Measurements from ENCODE around the gene HS1BP3.

Gene HS1BP3

DNA sequence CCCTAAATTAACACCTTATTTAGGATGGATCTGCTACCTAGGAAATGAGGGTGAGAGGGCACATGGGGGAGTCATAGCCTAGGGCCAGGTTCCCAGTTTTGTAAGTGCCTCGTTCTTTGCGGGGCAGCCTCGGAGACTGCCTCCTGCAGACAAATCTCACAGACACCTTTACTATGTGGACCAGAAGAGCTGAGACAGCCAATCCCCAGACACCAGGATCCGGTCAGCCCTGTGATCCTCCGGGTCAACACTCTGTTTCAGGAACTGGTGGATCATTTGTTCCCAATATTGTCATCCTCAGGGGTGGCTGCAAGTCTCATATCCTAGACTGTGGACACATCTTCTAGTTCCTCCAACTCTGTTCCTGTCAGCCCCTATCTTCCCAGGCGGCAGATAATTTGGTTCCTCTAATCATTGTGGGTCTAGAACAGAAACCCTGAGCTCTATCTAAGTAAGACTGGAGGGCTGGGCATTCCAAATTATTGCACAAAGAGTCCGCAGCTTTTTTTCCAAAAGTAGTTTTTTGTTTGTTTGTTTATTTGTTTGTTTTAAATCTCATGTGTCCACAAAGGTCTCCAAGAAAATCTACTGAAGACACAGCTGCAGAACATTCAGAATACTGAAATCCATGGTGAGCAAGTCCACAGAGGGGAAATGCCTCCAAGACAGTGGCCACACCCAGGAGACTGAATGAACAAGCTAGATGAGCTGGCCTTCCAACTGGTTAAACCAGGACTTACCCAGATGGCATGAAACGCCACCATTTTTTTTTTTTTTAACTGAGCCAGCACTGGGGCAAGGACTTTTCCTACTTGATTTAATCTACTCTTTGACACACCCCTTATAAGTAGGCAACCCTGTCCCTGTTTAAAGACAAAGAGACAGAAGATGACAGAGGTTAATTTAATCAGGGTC is 9.9 kb upstream of the HS1BP3 start:
- no peak overlapping the region for H3K4me3 Mint-ChIP-seq
- peaks cover 69% of the 10 kb centered on the region for H3K27me3 Mint-ChIP-seq
- no peaks in the 10 kb centered on the region for H3K36me3 Mint-ChIP-seq (ENCODE audit: low read depth)
- peaks cover 2% of the 10 kb centered on the region for H3K4me1 Mint-ChIP-seq (ENCODE audit: low read depth)
- H3K27ac Mint-ChIP-seq = no peak overlapping the region
- no peaks in the 10 kb centered on the region for H3K9me3 Mint-ChIP-seq

DNA sequence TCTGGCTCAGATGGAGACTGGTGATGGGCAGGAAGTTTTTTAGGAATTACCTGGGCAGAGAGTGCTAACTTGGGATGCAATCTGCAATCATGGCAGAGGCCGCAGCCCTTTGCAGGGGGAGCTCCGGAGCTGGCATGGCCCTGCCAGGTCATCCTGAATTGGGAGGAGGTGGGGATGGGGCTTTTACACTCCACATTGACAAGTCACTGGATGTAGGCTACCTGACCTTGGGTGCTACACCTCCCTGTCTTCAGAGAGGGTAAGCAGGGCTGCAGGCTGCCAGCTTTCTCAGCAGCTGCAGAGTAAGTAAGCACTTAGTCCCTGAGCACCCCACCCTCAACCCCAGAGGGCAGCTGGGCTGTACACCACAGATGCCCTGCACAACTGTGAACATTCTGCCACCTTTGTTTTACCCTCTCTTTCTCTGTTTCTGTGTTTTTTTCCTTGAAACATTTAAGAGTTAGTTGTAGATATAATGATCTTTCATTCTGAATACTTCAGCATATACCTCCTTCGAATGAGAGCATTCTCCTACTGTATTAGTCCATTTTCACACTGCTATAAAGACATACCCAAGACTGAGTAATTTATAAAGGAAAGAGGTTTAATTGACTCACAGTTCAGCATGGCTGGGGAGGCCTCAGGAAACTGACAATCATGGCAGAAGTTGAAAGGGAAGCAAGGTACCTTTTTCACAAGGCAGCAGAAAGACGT is 6.8 kb upstream of the HS1BP3 start:
- Mint-ChIP-seq H3K27ac (no peak overlapping the region), H3K9me3 (no peaks in the 10 kb centered on the region), H3K4me3 (no peak overlapping the region), H3K4me1 (ENCODE audit: low read depth) (no peaks in the 10 kb centered on the region), H3K27me3 (peaks cover 44% of the 10 kb centered on the region), H3K36me3 (ENCODE audit: low read depth) (no peaks in the 10 kb centered on the region)

DNA sequence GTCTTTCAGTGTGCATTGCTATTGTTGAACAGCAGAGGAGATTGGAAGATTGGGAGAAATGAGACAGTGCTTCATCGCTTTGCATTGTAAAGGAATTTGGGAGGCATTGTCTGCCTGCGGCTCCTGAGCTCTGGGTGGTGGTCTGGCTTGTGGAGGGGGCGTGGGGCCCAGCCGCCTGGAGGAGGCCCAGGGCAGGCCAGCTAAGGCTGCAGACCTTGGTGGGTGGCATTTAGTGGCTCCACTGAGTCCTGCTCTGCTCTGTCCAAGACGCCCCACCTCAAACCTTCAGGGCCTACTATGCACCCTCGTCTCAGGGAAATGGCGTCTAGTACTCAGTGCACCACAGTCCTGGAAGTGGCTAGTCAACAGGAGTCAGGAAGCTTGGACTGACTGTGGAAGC is 5.7 kb upstream of the HS1BP3 start:
- Mint-ChIP-seq H3K36me3 (ENCODE audit: low read depth) (no peaks in the 10 kb centered on the region), H3K4me1 (ENCODE audit: low read depth) (peaks cover 8% of the 10 kb centered on the region), H3K27me3 (peaks cover 36% of the 10 kb centered on the region), H3K9me3 (no peaks in the 10 kb centered on the region), H3K4me3 (no peak overlapping the region), H3K27ac (no peak overlapping the region)

DNA sequence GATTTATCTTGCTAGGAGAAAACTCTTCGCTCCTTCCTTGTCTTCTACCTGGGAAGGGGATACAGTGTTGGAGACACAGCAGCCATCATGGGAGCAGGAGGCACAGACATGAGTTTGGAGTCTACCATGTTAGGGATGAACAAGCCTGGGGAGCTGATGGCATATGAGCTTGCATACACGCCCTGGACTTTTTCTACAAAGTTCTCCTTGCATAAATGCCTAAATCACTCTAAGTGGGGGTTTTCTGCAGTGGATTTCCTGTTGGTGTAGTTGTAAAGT is 3.6 kb upstream of the HS1BP3 start:
- H3K9me3 Mint-ChIP-seq = no peaks in the 10 kb centered on the region
- H3K4me3 Mint-ChIP-seq = no peak overlapping the region
- H3K4me1 Mint-ChIP-seq (ENCODE audit: low read depth) = peaks cover 23% of the 10 kb centered on the region
- no peak overlapping the region for H3K27ac Mint-ChIP-seq
- peaks cover 17% of the 10 kb centered on the region for H3K27me3 Mint-ChIP-seq
- no peaks in the 10 kb centered on the region for H3K36me3 Mint-ChIP-seq (ENCODE audit: low read depth)

DNA sequence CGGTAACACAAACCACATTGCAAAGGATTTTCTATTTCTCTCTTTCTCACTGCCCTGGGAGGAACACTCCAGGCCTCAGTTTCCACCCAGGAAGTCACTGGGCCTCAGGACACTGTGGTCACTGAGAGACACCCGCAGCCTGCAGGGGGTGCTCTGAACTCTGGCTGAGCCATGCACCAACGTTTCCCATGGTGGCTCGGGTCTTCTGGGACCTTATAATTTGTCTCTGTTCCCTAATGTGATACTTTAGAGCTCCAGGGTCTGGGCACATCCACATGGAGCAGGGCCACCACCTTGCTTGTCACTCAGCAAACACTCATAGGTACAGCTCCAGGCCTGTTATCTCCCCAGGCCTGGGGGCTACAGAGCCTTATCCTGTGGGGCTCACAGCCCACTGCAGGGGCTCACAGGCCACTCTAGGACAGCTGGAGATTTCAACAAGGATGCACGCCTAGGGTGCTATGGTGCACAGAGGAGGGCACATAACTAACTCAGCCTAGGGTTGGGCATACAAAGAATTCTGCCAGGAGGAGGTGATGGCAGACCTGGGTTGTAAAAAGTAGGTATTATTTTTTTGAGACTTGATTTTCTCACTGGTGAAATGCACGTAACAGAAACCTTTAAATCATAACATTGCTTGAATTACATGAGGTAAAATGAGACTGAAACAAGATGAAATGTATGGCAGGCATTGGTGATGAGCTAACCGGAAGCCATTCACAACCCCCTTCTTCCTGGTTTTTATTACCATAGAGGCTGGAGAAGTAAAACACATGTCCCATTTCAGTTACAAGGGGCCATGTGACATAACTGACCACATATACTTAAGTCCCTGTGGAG is 3.0 kb upstream of the HS1BP3 start:
- H3K4me1 Mint-ChIP-seq (ENCODE audit: low read depth) = peaks cover 28% of the 10 kb centered on the region
- H3K27ac Mint-ChIP-seq = no peak overlapping the region
- H3K27me3 Mint-ChIP-seq = peaks cover 11% of the 10 kb centered on the region
- no peak overlapping the region for H3K4me3 Mint-ChIP-seq
- no peaks in the 10 kb centered on the region for H3K9me3 Mint-ChIP-seq
- no peaks in the 10 kb centered on the region for H3K36me3 Mint-ChIP-seq (ENCODE audit: low read depth)

DNA sequence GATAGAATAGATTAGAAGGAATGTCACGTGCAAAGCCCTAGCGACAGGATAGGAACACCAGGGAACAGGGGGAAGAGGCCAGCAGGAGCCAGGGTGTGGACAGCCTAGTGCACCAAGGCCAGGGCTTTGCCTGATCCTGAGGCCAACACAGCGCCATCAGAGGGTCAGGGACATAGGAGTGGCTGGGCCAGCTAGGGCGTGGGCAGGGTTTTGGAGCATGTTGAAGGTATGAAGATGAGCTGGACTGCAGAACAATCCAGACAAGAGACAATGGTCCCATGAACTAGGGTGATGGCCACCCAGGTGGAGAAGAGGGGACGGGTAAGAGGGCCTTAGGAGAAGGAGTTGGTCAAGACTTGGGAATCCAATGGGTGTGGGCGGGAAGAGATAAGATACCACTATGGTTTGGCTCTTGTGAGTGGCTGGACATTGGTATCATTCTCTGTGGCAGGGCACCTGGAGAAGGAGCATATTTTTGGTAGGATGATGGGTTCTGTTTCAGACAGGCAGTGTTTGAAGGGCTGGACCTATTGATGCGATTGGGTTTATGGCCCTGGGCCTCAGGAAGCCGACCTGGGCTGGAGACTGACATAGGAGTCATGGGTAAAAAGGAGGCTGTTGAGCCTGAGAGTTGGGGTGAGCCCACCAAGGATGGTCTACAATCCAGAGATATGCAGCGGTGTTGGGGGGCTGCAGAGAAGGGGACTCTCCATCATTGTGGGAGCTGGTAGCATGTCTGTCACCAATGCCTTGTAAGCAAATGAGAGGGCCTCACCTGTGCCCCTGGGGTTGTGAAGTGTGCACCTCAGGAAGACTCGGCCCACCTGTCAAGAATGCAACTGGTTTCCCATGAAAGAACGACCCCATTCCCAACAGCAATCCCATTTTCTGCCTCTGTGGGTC is 2.0 kb upstream of the HS1BP3 start:
- Mint-ChIP-seq H3K27ac (no peak overlapping the region), H3K4me1 (ENCODE audit: low read depth) (peaks cover 37% of the 10 kb centered on the region), H3K36me3 (ENCODE audit: low read depth) (no peaks in the 10 kb centered on the region), H3K4me3 (no peak overlapping the region), H3K27me3 (peaks cover 6% of the 10 kb centered on the region), H3K9me3 (no peaks in the 10 kb centered on the region)

DNA sequence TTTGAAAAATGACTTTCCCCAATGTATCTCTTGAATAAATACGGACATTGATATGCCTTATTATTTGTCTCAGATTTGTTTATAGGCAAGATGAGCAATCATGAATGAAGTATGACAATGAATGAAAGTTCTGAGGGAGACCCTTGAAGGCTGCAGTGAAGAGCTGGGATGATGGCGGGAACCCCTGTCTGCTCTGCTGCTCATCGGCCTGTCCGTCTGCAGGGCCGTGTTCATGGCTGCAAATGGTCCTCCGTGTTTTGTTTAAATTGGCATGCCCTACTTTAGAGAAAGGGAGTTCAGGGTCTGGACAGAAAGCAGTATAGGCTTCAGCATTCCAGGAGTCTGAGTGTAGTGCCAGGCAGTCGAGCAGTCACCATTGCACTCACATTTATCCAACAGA is 1.2 kb upstream of the HS1BP3 start:
- Mint-ChIP-seq H3K9me3 (no peaks in the 10 kb centered on the region), H3K4me3 (peak overlapping the region; percentile 21), H3K27ac (no peak overlapping the region), H3K4me1 (ENCODE audit: low read depth) (peaks cover 37% of the 10 kb centered on the region), H3K36me3 (ENCODE audit: low read depth) (no peaks in the 10 kb centered on the region), H3K27me3 (peaks cover 4% of the 10 kb centered on the region)

DNA sequence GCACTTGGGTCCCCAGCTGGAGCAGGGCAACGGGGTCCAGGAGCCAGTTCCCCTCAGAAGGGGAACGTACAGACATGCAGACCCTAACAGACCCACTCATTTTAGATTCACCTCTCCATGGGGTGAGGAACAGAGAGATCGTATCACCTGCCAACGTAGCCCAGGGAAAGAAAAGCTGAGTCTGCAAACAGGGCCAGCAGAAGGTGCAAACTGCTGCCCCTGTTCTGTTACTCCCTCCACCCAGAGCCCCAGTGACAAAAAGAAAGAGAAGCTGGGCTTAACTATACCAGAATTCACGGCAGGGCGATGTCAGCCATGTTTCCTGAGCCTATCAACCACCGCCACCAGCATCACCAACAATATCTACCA is 817 bp upstream of the HS1BP3 start:
- peak overlapping the region; percentile 83 for H3K4me3 Mint-ChIP-seq
- no peaks in the 10 kb centered on the region for H3K36me3 Mint-ChIP-seq (ENCODE audit: low read depth)
- H3K27ac Mint-ChIP-seq = no peak overlapping the region
- H3K4me1 Mint-ChIP-seq (ENCODE audit: low read depth) = peaks cover 37% of the 10 kb centered on the region
- peaks cover 4% of the 10 kb centered on the region for H3K27me3 Mint-ChIP-seq
- H3K9me3 Mint-ChIP-seq = no peaks in the 10 kb centered on the region

DNA sequence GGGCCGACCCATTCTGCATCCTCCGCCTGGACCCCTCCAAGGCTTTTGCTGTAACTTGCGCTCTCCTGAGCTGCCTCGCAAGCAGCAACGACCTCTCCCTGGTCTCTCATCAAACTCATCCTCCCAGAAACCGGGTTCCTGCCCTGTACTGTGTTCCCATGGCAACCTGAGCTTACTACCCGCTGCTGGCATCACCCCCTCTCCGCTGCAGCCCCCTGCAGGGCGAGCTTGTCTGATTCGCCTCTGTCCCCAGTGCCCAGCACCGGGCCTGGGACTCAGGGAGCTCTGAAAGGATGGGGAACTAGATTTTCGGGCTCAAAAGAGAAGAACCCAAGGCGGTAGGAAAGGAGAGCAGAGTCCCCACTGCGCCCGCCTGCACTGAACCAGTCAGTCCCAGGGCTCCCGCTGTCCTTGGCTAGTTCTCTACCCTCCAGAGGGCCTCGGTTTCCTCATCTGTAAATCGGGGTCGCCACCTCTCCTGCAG is 463 bp downstream of the HS1BP3 start:
- no peaks in the 10 kb centered on the region for H3K27me3 Mint-ChIP-seq
- H3K4me3 Mint-ChIP-seq = peak overlapping the region; percentile 83
- H3K27ac Mint-ChIP-seq = peak overlapping the region; percentile 47
- no peaks in the 10 kb centered on the region for H3K36me3 Mint-ChIP-seq (ENCODE audit: low read depth)
- H3K9me3 Mint-ChIP-seq = no peaks in the 10 kb centered on the region
- H3K4me1 Mint-ChIP-seq (ENCODE audit: low read depth) = peaks cover 37% of the 10 kb centered on the region

DNA sequence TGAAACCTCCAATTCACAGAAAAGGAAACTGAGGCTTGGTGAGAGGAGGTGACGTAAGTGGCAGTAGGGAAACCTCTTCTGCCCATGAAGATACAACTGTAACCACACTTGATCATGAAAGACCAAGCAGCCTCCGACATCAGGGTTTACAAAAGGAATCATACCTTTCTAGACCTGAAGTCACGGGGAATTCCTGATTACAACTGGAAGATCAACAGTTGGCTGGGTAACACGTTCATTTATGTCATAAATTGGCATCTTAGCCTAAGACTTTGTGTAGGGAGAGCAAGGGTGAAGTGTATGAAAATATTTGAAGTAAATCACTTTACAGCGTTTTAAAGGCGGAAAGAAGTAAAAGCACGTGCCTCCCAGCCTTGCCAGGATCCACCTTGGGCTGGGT is 922 bp downstream of the HS1BP3 start:
- Mint-ChIP-seq H3K27ac (no peak overlapping the region), H3K9me3 (no peaks in the 10 kb centered on the region), H3K4me3 (peak overlapping the region; percentile 83), H3K4me1 (ENCODE audit: low read depth) (peaks cover 37% of the 10 kb centered on the region), H3K27me3 (no peaks in the 10 kb centered on the region), H3K36me3 (ENCODE audit: low read depth) (no peaks in the 10 kb centered on the region)

DNA sequence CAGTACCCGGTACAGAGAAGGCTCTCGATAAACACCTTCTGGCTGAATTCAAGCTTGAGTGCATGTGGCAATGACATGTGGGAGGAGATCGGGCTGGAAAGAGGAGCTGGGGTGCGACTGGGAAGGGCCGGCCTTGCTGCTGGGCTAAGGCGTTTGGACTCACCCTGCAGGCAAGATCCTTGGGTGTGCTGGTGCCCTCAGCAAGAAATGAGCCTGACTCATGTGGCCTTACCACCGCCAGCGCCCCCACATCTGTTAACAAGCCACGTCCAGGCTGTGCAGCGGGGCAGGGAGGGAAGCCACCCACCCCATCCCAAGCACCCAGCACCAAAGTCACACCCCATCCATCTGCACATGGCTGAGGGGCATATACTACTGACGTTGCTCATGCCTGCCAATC is 1.3 kb downstream of the HS1BP3 start:
- peaks cover 37% of the 10 kb centered on the region for H3K4me1 Mint-ChIP-seq (ENCODE audit: low read depth)
- H3K27ac Mint-ChIP-seq = no peak overlapping the region
- H3K36me3 Mint-ChIP-seq (ENCODE audit: low read depth) = no peaks in the 10 kb centered on the region
- no peaks in the 10 kb centered on the region for H3K9me3 Mint-ChIP-seq
- no peaks in the 10 kb centered on the region for H3K27me3 Mint-ChIP-seq
- H3K4me3 Mint-ChIP-seq = peak overlapping the region; percentile 83

DNA sequence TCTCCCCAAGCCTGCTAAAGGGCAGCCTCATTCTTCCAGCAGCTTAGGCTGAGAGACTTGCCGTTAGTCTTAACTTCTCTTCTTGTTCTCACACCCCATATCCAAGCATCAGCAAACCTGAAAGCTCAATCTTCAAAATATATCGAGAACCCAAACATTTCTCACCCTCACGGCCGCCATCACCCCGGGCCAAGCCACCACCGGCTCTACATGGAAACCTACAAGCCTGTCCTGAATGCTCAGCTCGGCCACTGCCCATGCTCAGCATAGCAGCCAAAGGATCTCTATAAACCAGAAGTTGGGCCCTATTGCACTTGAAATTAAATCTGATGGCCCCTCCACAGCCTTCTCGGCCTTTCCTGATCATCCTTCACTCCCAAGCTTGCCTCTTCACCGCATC is 2.1 kb downstream of the HS1BP3 start:
- no peaks in the 10 kb centered on the region for H3K36me3 Mint-ChIP-seq (ENCODE audit: low read depth)
- H3K9me3 Mint-ChIP-seq = no peaks in the 10 kb centered on the region
- no peak overlapping the region for H3K27ac Mint-ChIP-seq
- no peaks in the 10 kb centered on the region for H3K27me3 Mint-ChIP-seq
- H3K4me1 Mint-ChIP-seq (ENCODE audit: low read depth) = peaks cover 37% of the 10 kb centered on the region
- no peak overlapping the region for H3K4me3 Mint-ChIP-seq

DNA sequence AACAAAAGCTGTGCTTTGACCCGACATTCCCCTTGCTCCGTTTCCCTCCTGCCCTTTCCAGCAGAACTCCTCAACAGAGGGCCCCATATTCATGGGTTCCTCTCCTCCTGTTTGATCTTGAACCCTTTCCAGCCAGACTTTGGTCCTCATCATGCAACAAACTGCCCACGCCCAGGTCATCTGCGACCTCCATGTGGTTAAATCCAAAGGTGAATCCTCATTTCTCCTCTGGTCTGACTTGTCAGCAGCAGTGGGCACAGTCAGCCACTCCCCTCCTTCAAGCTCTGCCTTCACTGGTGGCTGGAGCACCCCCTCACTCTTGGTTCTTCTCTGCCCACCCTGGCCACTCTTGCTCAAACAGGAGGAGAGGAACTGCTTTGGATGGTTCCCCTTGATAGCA is 2.7 kb downstream of the HS1BP3 start:
- H3K36me3 Mint-ChIP-seq (ENCODE audit: low read depth) = no peaks in the 10 kb centered on the region
- peaks cover 37% of the 10 kb centered on the region for H3K4me1 Mint-ChIP-seq (ENCODE audit: low read depth)
- H3K4me3 Mint-ChIP-seq = no peak overlapping the region
- H3K27me3 Mint-ChIP-seq = no peaks in the 10 kb centered on the region
- H3K27ac Mint-ChIP-seq = no peak overlapping the region
- H3K9me3 Mint-ChIP-seq = no peaks in the 10 kb centered on the region

DNA sequence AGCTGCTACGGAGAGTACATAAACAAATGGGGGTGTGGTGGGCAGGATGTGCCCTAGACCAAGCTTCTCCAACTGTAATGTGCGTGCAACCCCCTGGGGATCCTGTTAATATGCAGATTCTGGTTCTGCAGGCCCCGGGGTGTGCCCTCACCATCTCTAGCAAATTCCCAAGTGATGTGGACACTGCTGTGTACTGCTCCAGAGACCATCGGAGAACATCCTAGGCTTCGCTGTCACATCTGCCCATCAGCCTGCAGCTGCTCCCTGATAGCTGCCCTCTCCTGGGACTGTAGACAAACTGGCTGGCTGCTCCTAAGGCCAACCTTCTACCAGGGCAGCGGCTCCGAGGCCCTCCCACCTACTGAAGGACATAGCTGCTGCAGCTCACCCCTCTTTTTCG is 3.2 kb downstream of the HS1BP3 start:
- no peak overlapping the region for H3K27ac Mint-ChIP-seq
- H3K9me3 Mint-ChIP-seq = no peaks in the 10 kb centered on the region
- peaks cover 37% of the 10 kb centered on the region for H3K4me1 Mint-ChIP-seq (ENCODE audit: low read depth)
- no peak overlapping the region for H3K4me3 Mint-ChIP-seq
- no peaks in the 10 kb centered on the region for H3K36me3 Mint-ChIP-seq (ENCODE audit: low read depth)
- no peaks in the 10 kb centered on the region for H3K27me3 Mint-ChIP-seq
